ENCODE data around the gene UAP1L1. TPM values are rescaled to one million over a fixed set of nuclear protein-coding genes. Genes with fewer than 3 reads are reported as not detected.

Gene UAP1L1
- total and polyA plus RNA-seq, 9 of the 15 experiments (the other 6 are each of a cell fraction or from before 2014, with no cell fraction given), result 0.20 to 8.6 (median 3.7) TPM

- TF ChIP-seq, protein P1, sequence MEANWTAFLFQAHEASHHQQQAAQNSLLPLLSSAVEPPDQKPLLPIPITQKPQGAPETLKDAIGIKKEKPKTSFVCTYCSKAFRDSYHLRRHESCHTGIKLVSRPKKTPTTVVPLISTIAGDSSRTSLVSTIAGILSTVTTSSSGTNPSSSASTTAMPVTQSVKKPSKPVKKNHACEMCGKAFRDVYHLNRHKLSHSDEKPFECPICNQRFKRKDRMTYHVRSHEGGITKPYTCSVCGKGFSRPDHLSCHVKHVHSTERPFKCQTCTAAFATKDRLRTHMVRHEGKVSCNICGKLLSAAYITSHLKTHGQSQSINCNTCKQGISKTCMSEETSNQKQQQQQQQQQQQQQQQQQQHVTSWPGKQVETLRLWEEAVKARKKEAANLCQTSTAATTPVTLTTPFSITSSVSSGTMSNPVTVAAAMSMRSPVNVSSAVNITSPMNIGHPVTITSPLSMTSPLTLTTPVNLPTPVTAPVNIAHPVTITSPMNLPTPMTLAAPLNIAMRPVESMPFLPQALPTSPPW (CRISPR knock-in tag; IDR thresholded peaks at IDR 0.05), result no peak
- no peak for TF ChIP-seq SRSF9 (IDR thresholded peaks at IDR 0.05; ENCODE audit: borderline replicate concordance, low read depth, low read length)
- TF ChIP-seq MGA (IDR thresholded peaks at IDR 0.05), result no peak
- TF ChIP-seq TSHZ1 (CRISPR knock-in tag; IDR thresholded peaks at IDR 0.05), result no peak
- TF ChIP-seq JUNB (CRISPR knock-in tag; conservative IDR thresholded peaks at IDR 0.05), result no peak
These were observed 31.1 kb upstream of the UAP1L1 start, which contains the start of gene NPDC1 (continued) for GRCh38 chr9:137046088-137046787.

All from K562 (cell line).